8988T (cell line): ENCODE data around the gene ERCC6.

Experiments used
- DNase-seq: peaks from one replicate; pipeline ENCODE4 v3.0.0; 2011

The ERCC6 gene

GRCh38 chr10:49543604-49544003, 4.7 kb upstream of the ERCC6 start:
- DNase-seq, result no peak

GRCh38 chr10:49542353-49542752, 3.4 kb upstream of the ERCC6 start:
- DNase-seq, result no peak

- DNase-seq, result no peak
These were observed 2.8 kb upstream of the ERCC6 start for GRCh38 chr10:49541762-49542161.

GRCh38 chr10:49540056-49540797, 1.3 kb upstream of the ERCC6 start:
- no peak for DNase-seq

GRCh38 chr10:49539320-49539885, 482 bp upstream of the ERCC6 start:
- no peak for DNase-seq

GRCh38 chr10:49534670-49535381, 4.1 kb downstream of the ERCC6 start:
- no peak for DNase-seq

- no peak for DNase-seq
These were observed 6.5 kb downstream of the ERCC6 start for GRCh38 chr10:49532461-49532860.

GRCh38 chr10:49528977-49529506, 9.9 kb downstream of the ERCC6 start:
- DNase-seq, result no peak

GRCh38 chr10:49527850-49528249, 11.1 kb downstream of the ERCC6 start:
- DNase-seq, result no peak

- no peak for DNase-seq
These were observed 11.9 kb downstream of the ERCC6 start for GRCh38 chr10:49527061-49527460.

GRCh38 chr10:49526619-49527018, 12.3 kb downstream of the ERCC6 start:
- DNase-seq, result no peak

GRCh38 chr10:49524496-49524895, 14.4 kb downstream of the ERCC6 start:
- DNase-seq, result no peak

- DNase-seq, result no peak
These were observed 15.6 kb downstream of the ERCC6 start for GRCh38 chr10:49523301-49523700.

- DNase-seq, result no peak
These were observed 17.9 kb downstream of the ERCC6 start for GRCh38 chr10:49521062-49521461.

GRCh38 chr10:49520122-49520775, 18.7 kb downstream of the ERCC6 start:
- DNase-seq, result no peak

GRCh38 chr10:49519717-49520116, 19.2 kb downstream of the ERCC6 start:
- DNase-seq, result no peak

GRCh38 chr10:49518982-49519578, 19.8 kb downstream of the ERCC6 start:
- DNase-seq, result no peak

- DNase-seq, result no peak
These were observed 20.4 kb downstream of the ERCC6 start for GRCh38 chr10:49518566-49518965.

GRCh38 chr10:49516216-49516970, 22.5 kb downstream of the ERCC6 start:
- no peak for DNase-seq

GRCh38 chr10:49512121-49512809, 26.7 kb downstream of the ERCC6 start:
- no peak for DNase-seq

- no peak for DNase-seq
These were observed 29.1 kb downstream of the ERCC6 start for GRCh38 chr10:49509771-49510303.
